Measurements from ENCODE around the gene USP35.

- TF ChIP-seq POLR2A (IDR thresholded peaks at IDR 0.05), result no peak
- TF ChIP-seq, protein P1, sequence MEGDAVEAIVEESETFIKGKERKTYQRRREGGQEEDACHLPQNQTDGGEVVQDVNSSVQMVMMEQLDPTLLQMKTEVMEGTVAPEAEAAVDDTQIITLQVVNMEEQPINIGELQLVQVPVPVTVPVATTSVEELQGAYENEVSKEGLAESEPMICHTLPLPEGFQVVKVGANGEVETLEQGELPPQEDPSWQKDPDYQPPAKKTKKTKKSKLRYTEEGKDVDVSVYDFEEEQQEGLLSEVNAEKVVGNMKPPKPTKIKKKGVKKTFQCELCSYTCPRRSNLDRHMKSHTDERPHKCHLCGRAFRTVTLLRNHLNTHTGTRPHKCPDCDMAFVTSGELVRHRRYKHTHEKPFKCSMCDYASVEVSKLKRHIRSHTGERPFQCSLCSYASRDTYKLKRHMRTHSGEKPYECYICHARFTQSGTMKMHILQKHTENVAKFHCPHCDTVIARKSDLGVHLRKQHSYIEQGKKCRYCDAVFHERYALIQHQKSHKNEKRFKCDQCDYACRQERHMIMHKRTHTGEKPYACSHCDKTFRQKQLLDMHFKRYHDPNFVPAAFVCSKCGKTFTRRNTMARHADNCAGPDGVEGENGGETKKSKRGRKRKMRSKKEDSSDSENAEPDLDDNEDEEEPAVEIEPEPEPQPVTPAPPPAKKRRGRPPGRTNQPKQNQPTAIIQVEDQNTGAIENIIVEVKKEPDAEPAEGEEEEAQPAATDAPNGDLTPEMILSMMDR (IDR thresholded peaks at IDR 0.05), result no peak
Measured at GRCh38 chr11:78251083-78251775, 62.5 kb downstream of the USP35 start.

Data from upper lobe of left lung (tissue), 4 donors.